GM19035 (cell line): ENCODE results near the gene OR1E2.
"Not testable (repeated sequence)": the region's sequence is repeated elsewhere in the genome, so short reads cannot be mapped to it uniquely, and the experiment has no call there.

Experiments
- ATAC-seq: cut with Tn5 transposase; IDR thresholded peaks from one replicate; pipeline ENCODE4 v1.9.1; 2021; ENCODE audit not compliant: unreplicated experiment

OR1E2 gene

DNA sequence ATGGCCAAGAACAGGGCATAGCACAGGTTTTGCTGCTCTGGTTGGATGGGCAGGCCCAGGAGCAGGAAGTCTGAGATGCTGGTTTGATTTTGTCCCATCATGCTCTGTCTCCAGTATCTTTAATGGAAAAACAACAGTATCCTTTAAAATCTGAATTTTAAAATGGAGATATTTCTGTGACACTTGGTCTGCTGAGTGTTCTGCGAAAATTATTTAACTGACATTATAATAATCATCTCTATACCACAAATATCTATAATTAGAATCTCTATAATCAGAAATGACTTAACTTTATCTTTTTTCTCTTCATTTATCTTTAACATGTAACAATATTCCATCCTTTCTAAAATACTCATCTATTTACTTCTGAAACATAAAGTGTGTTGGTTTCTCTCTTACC lies 35.3 kb downstream of the OR1E2 start, which contains the start of gene OR1E1:
Gene OR1E1, minus strand, starts transcription at position 101 of the 400 bp plus-strand sequence. Its CDS starts 0 bp downstream, at position 101.
- no peak for ATAC-seq

DNA sequence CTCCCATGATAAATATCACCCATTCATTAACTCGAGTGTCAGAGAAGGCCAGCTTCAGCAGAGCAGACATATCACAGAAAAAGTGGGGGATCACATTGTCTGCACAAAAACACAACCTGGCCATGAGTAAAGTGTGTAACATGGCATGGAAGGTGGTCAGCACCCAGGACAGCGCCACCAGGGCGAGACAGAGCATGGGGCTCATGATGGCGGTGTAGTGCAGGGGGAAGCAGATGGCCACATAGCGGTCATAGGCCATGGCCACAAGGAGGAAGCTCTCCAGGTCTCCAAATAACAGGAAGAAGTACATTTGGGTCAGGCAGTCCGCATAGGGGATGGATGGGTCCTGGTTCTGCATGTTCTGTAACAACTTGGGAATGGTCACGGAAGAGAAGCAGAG lies 35.8 kb downstream of the OR1E2 start:
- not testable (repeated sequence) for ATAC-seq

DNA sequence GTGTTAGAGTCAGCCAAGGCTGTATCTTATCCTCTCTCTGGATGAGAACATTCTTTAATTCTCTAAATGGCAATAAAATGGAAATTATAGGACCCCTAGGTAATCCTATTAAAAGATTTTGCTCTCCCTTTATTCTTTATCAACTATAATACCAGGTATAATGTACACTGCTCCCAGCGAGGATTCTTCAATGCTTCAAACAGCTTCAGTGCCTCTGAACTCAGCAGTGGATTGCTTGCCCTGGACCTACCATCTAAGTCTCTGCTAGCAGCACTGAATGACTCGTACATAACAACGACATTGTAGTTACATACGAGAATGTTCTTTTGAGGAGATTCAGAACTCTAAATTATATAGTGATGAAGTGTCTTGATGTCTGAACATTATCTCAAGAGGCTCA lies 43.9 kb downstream of the OR1E2 start:
- no peak for ATAC-seq

DNA sequence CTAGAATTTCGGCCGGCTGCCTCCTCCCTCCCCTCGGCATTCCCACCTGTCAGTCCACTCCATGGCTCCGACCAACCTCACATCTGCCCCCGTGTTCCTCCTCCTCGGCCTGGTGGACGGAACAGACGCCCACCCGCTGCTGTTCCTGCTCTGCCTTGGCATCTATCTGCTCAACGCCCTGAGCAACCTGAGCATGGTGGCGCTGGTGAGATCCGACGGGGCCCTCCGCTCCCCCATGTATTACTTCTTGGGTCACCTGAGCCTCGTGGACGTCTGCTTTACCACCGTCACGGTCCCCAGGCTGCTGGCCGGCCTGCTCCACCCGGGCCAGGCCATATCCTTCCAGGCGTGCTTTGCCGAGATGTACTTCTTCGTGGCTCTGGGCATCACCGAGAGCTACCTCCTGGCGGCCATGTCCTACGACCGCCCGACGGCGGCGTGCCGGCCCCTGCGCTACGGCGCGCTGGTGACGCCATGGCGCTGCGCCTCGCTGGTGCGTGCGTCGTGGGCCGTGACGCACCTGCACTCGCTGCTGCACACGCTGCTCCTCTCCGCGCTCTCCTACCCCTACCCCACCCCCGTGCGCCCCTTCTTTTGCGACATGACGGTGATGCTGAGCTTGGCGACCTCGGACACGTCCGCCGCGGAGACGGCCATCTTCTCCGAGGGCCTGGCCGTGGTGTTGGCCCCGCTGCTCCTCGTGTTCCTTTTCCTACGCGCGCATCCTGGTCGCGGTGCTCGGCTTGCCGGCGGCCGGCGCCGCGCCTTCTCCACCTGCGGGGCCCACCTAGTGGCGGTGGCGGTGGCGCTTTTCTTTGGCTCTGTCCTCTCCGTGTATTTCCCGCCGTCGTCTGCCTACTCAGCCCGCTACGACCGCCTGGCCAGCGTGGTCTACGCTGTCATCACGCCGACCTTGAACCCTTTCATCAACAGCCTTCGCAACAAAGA lies 47.5 kb downstream of the OR1E2 start, which contains the start of gene OR3A2:
Gene OR3A2, minus strand, starts transcription at position 440 of the 948 bp plus-strand sequence.
- ATAC-seq, result no peak
